GM19452 (cell line): ENCODE measurements around the gene HDAC4.

Experiments used
- ATAC-seq: cut with Tn5 transposase; IDR thresholded peaks from one replicate; pipeline ENCODE4 v1.9.1; 2021; ENCODE audit not compliant: unreplicated experiment

Gene HDAC4

GRCh38 chr2:239244625-239245024, 156.2 kb downstream of the HDAC4 start:
- ATAC-seq = no peak

DNA sequence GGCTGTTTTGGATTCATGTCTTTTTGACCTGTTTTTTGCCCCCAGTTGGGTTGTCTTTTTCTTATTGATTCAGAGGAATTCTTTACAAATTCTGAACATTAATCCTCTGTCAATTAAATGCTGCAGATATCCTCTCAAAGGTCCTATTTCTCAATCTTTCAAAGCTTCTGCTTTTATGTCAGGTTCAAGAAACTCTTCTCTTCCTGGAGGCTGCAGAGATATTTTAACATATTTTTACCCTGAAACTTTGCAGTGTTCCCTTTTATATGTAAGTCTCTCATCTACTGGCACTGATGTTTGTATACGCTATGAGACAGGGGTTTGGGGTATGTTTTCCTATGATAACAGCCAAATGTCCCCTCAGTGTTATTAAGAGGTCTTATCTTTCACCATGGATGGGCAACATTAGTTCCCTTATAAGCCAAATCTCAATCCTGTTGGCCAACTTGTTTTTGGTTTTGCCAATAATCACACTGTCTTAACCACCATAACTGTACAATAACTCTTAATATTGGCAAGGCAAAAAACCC, 159.3 kb downstream of the HDAC4 start:
- no peak for ATAC-seq

GRCh38 chr2:239240414-239240881, 160.4 kb downstream of the HDAC4 start:
- ATAC-seq = no peak

DNA sequence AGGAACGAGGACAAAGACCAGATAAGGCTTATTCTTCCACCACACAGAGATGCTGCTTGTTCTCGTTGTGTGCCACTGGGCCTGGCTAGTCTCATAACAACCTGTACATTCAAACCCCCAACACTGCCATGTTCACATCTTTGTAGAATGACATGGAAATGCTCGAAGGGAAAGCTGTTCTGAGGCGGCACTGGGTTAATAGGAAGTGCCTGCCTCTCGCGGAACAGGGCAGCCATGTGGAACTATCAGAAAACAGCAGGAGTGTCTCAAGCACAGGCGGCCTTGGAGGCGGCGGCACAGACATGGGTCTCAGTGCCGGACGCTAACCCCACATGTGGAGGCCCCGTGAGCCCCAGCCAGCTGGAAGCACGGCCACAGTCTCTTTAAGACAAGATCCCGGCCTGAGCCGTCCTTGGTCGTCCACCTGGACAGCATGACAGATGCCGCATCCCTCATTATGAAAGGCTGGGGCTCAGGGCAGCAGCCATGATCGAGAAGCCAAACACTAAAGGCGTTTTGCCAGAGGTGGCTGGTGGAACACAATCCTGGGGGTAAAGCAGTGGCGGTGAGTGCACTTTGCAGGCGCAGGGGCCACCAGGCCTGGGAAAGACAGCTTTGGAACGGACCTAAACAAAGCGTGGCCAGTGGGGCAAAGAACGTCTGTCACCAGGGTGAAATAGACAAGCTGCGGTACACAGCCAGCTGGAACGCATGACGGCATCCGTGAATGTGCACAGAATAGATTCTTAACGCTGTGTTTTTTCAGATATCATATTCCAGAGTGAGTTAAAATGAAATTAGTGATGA, 161.0 kb downstream of the HDAC4 start:
- no peak for ATAC-seq

DNA sequence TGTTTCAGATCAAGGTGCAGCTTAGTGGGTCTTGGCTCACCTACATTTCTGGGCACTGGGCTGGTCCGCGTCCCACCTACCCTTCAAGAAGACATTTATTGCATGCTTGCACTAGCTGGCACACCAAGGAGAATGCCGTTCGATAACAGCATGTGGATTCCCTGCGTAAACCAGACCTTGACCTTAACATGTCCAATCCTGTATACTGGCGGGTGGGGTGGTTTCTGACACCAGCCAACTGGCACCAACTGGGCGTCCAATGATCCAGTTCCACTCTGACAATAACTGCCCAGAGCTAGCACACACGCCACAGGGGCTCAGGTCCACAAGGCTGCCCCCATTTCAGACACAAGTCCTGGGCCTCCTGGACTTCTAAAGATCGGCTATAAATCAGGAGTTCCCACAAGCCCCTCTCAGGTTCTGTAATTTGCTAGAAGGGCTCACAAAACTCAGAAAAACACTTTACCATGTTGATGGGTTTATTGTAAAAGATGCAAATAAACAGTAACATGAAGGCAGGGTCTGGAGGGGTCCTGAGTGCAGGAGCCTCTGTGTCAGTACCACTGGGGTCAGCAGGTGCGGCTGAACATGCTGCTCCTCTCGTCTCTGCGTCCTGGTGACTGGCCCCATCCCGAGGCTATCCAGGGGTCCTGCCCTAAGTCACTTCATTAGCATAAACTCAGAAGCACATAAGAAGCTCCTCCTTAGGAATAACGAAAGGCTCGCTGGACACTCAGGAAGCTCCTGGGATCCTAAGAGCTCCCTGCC, 161.8 kb downstream of the HDAC4 start:
- no peak for ATAC-seq

DNA sequence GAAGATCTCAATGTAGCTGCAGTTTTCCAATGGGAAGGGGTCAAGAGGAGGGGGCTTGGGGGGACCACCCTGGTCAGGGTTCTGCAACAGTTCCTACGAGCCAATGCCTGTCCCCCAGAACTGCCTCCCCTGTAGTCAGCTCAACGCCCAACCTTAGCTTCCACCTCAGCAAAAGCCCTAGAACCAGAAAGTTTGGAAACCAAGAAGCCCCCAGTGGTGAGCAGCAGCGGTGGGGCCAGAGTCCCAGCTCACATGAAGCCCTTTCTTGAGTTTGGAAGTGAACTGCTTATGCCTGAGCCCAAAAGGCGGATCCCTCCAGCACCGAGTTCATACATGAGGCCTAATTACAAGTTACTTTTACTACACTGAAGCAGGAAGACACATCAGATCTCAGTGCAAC, 162.4 kb downstream of the HDAC4 start:
- no peak for ATAC-seq

- no peak for ATAC-seq
Observed at GRCh38 chr2:239236808-239237205, 164.0 kb downstream of the HDAC4 start.

DNA sequence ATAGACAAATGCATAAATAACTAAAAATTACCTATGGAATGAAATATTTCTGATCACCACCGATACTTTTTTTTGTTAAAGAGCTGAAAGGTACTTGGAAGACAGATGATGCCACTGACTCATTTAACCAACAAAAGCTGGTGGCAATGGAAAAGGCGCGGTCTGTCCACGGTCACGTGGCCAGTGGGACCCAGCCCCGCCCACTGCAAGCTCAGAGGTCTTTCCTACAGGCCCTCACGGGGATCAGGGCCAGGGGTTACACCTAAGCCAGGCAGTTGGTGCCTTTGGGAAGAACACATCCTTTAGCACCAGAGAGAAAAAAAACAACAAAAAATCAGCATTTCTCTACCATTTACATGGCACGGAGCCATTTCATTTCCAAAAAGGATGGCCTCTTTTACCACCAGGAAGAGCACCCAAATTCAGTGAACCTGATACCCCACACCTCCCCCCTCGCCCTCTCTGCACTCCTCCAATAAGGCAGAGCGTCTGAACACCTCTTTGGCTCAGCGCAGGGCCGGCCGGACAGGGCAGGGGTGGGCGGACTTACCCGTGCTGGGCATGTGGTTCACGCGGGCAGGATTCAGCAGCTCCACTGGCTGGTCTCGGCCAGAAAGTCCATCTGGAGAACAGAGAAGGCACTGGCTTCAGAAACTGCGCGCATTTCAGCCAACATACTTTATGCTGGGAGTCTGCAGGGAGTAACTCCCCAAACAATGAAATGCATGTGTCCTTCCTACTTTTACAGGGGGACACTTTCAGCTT, 164.6 kb downstream of the HDAC4 start:
- ATAC-seq = no peak

DNA sequence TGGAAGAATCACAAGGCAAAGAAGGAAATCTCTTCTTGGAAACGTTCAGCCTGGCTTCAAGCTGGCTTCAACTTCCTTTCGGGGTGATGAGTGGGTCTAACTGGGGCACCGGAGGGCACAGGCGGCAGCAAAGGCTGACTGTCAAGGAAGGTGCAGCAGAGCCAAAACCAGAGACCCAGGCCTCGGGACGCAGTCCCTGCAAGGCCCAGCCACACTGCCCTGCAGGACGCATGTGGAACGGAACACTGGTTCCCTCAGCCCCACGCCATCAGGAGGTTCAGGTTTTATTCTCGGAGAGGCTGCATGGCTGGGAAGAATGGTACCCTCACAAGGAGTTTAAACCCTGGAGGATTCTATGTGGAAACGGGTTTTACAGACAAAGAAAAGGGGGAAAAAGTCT, 165.5 kb downstream of the HDAC4 start:
- no peak for ATAC-seq

- ATAC-seq = no peak
Observed at GRCh38 chr2:239234191-239235175, 166.3 kb downstream of the HDAC4 start.

- no peak for ATAC-seq
Observed at GRCh38 chr2:239233576-239233975, 167.2 kb downstream of the HDAC4 start.

- ATAC-seq = no peak
Observed at GRCh38 chr2:239232195-239232578, 168.6 kb downstream of the HDAC4 start.

- no peak for ATAC-seq
Observed at GRCh38 chr2:239231231-239232194, 169.3 kb downstream of the HDAC4 start.

- ATAC-seq = no peak
Observed at GRCh38 chr2:239230318-239231052, 170.3 kb downstream of the HDAC4 start.

DNA sequence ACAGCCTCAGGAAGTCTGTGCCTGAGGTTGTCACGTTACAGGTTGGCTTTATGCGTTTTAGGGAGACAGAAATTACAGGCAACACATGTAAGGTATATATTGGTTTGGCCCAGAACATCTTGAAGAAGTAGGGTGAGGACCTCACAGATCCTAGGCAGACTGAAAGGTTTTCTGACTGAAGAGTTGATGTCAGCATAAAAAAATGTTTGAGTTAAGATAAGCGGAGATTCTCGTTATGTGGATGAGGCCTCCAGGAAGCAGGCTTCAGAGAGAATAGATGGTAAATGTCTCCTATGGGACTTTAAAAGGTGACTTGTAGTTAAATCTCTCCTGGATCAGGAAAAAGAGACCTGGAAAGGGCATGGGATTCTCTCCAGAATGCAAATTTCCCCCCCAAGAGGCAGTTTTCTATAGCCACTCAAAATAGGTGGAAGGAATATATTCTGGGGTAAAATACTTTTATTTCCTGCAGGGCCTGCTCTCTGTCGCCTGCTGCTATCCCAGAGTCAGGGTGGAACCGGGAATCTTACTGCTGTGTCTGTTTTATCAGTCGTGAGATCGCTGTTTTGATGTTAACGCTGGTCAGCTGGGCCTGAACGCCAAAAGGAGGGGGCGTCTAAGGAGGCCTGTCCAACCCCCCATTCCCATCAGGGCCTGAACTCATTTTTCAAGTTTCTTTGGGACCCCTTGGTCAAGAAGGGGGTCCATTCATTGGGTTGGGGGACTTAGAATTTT, 171.1 kb downstream of the HDAC4 start:
- no peak for ATAC-seq

GRCh38 chr2:239227661-239228371, 173.0 kb downstream of the HDAC4 start:
- ATAC-seq = no peak
